Skin of body (tissue), 2 donors: ENCODE data around the gene SMIM21. TPM values are rescaled to one million over a fixed set of nuclear protein-coding genes. Genes with fewer than 3 reads are reported as not detected.

Source experiments
- DNase-seq: peaks from one replicate; lab custom pipeline; 2025; lab: John Stamatoyannopoulos, UW
- total RNA-seq: library from RNA; depleted of rRNA; stranded (reverse); fragments of >200 nt; gene quantifications from one replicate; pipeline ENCODE4 v1.2.3, GENCODE V29; 2014

SMIM21 gene
- total RNA-seq, 1 donor from 2014 or later: not detected

DNA sequence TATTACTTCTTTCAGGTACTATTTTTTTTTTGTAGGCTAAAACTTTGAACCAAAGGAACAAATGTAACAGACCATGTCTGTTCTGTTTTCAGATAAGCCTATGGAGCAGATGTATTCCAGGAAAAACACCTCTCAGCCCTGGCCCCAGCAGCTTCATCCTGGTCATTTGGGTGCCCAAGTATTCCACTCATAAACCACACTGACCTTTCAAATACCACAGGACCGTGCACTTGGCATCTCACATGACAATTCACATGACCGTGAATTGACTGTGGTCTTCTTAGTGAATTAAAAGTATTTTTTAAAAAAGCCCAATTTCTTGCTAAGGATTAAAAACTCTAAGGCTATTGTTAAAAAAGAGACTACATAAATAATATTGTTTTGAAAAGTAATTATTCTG is 50.2 kb downstream of the SMIM21 start:
- DNase-seq: no peak

DNA sequence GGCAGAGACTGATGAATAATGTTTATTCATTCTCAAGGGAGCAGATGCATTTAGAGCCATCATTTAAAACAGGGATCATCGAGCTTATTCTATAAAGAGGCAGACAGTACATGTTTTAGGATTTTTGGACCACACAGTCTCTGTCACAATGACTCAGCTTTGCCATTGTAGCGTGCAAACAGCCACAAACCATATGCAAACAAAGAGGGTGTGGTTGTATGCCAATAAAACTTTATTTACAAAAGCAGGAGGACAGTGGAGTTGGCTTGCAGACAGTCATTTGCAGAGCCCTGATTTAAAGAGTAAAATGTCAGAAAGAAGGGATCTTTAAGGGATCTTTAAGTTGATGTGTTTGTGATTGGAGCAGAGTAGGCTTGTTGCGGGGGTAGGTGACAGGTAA is 51.5 kb downstream of the SMIM21 start:
- no peak for DNase-seq

DNA sequence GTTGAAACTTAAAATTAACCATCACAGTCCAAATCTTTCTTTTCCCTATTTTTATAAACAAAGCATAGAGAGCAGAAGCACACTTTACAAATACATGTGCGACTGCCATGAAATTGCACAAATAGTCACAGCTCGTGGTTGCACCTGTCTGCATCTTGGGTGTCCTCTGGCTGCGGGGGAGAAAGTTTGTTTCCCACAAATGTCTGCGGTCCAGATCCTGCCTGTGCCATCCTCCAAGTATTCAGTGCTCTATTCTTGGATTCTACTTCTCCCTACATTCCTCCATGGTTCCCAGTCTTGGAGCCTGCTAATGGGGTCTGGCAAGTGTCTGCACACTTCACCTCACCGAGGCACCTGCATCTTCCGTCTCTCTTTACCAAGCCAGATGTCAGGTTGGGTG is 52.2 kb downstream of the SMIM21 start:
- DNase-seq: no peak

DNA sequence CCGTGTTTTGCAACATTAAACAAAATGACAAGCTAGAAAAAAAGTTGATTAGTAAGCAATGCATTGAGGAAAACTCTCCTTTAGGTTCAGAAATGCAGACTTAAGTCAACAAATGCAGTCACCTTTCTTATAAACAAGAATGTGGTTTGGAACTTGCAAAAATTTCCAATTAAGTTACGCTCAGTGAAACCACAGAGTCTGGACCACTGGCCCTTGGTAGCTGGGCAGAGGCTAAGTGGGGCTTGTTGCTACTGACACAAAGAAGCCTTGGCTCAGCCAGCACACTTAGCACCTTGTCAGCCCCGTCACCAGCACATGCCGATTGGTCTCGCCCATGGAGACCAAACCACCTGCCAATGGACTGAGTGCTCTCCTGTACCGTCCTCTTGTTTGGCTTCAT is 53.0 kb downstream of the SMIM21 start:
- DNase-seq: no peak

DNA sequence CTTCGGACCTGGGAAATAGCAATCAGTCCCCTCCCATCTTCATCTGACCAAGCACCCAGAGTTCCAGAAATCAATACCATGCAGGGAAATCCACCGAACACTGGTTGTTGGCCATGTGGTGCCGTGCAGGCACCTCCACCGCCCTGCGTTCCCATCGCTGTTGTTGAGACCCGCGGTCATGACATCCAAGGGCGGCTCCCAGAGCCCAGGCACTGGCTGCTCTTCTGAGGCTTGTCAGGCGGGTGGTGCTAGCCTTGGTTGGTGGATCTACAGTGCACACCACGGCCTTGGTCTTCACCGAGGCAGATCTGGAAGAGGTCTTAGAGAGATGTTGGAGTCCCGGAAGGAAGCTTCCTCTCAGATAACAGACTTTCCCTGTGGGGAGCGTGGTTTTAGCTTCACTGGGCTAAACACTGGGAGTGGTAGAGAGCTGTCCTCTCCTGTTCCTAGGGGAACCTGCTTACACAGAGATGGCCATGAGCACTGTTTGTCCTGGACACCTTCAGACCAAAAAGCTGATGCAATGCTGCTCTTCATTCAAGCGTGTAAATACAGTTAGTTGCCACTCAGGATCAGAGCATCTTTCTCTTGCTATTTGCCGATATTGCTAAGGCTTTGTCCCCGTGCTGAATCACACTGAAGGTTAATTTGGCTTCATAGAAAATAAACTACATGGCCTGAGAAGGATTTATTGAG is 58.3 kb downstream of the SMIM21 start:
- no peak for DNase-seq

DNA sequence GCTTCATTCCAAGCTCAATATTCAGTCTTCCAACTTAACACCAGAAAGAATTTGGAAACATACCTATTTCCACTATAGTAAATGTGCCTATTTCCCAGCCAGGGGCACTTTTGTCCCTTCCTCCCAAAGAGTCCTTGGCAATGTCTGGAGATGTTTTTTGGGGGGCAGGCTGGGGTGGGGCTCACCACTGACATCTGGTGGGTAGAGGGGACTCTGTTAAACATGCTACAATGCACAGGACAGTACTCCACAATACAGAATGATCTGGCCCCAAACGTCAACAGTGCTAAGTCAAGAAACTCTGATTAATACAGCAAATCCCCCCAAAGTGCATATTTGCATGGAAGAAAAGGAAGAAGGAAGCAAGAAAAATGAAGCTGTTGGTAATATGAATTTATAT is 61.7 kb downstream of the SMIM21 start:
- DNase-seq: no peak

DNA sequence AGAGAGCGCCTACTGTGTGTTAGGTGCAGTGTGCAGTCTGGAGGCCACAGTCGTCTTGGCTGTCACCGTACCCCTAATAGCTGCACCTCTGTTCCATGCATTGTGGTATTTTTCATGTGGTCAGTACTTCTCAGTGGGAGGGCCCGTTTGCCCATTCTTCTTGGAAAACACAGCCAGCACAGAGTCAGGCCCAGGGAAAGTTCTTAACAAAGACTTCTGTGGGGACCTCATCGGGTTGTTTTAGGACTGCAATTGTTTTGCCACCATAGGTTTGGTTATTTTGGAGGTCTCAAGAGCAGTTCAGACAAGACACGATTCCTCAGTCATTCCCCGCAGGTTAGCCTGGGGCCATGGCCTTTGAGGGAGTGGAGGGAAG is 62.3 kb downstream of the SMIM21 start:
- no peak for DNase-seq

DNA sequence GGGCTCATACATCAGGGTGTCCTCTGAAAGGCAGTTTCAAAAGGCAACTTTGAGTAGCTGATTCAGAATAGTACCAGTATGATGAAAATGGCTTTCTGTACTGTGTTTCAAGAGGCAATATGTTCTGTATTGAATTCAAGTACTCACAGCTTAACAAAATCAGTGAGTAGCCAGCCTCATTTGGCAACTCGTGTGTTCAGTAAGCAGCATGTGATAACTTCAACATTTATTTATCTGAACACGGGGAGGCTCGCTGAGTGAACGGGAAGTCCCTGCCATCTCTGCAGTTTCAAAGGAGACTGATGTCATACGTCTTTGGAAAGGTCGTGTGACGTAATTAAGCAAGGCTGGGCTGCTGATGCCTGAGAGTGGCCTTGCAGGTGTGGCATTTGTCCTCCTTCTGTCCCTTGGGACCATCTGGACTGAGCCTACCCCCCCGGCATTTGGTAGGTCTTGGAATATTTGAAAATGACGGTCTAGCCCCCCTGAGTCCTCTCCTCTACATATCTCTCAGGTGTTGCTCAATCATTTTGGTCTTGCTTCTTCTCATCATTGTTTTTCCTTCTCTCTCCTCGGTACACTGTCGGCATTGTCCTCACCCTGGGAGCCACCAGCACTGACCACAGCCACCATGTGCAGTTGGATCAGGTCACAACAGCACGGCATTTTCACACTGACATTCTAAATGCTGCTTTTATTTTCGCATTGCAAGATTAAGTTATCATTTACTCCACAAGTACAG is 62.8 kb downstream of the SMIM21 start:
- DNase-seq: no peak

DNA sequence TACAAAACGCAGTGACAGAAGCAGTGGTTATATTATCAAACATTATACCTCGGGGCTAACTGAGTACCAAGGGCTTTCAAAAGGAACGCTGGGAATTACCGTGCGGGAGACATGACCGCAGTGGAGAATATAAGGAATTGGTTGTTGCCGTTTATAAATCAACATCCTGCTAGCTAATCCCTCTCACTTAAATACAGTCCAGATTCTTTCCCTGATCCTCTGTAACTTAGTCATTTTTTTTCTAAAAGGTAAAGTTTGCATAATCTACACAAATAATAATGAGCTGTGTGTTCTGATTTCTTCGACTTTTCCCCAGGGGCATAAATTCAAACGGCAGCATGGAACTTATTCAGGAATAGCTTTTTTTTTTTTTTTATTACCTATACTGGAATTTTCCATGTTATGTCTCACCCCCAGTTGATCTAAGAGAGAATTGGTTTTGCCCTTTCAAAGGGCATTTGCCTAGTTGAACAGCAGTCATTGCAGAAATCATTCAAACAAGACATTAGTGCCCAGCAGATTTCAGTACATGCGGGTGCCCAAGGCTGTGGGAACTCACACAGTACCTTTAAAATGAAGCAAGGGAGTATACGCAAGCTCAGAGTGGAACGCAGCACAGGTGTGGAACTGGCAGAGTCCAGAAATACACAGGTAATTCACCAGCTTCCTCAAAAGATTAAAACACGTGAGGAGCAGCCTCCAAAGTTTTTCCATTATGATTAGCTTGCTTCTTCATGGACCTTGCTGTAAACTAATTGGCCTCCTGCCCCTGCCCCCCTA is 63.9 kb downstream of the SMIM21 start:
- DNase-seq: no peak

DNA sequence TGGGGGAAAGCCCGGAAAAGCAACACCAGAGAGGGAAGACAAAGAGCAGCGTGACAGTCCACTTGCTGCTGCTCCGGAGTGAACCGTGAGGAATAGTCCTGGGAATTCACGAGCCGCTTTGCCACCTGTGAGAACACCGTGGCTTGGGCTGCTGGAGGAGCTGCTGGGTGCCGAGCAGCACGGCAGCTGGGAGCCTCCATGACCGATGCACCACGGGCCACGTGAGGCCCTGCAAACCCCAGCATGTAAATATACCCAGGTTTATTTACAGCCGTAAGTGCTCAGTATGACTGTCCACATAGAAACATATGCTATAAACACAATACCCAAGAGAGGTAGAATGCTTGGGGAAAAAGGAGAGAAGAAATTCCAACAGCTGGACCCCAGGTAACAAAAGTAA is 65.1 kb downstream of the SMIM21 start:
- no peak for DNase-seq

DNA sequence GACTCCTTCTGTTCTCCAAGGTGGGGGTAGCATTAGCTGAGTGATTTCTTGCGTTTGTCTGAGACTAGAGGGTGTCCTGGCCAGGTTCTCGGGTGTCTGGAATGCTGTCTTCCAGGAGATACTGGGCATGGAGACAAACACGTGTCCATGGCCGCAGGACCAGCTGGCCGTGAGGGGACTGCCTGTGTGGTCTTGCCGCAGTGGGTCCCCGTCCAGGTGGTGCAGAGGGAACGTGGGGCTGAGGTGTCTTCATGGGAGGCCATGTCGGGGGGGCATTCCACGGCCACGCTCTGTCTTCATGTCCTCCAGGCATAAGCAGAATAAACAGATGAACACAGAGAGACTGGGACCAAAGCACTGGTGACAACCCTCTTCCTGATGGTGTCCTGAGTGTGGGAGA is 66.6 kb downstream of the SMIM21 start:
- DNase-seq: no peak

DNA sequence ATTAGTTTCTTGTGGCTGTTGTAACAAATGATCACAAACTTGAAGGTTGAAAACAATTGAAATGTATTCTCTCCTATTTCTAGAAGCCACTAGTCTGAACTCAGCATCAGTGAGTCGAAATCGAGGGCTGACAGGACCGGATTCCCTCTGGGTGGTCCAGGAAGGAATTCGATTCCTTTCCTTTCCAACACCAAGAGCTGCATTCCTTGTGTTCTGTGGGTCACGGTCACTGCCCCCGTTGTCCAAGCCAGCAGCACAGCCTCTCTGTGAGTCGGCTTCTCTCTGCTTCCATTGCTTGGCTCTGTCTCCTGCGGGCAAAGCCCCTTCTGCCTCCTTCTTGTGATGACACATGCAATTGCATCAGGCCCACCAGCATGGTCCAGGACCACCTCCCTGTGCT is 67.3 kb downstream of the SMIM21 start:
- DNase-seq: no peak

Other genes starting within 250 kb of the SMIM21 start
- gene PTGR3, start 218.6 kb downstream of the SMIM21 start, total RNA-seq: 11.8 TPM
- gene TSHZ1, start 216.9 kb downstream of the SMIM21 start, total RNA-seq: 8.7 TPM